Fibroblast of lung (primary cell): ENCODE results near the gene NHERF1.

Source experiments
- CTCF ChIP-seq, 2 donors: IDR thresholded peaks in 1 of 2; conservative IDR thresholded peaks in 1 of 2; 1 replicate in 1 of 2; 2 replicates in 1 of 2; pipeline ENCODE4 v1.5.1; 2011 to 2012; ENCODE audit warnings: low read length in 2 of 2, control low read depth in 1 of 2, inconsistent platforms in 1 of 2, low read depth in 1 of 2, mild to moderate bottlenecking in 1 of 2
- EZH2 ChIP-seq: IDR thresholded peaks from 2 replicates; pipeline ENCODE4 v1.5.1; 2012; ENCODE audit warnings: low read length, control low read depth, mild to moderate bottlenecking; ENCODE audit errors: missing control alignments

DNA sequence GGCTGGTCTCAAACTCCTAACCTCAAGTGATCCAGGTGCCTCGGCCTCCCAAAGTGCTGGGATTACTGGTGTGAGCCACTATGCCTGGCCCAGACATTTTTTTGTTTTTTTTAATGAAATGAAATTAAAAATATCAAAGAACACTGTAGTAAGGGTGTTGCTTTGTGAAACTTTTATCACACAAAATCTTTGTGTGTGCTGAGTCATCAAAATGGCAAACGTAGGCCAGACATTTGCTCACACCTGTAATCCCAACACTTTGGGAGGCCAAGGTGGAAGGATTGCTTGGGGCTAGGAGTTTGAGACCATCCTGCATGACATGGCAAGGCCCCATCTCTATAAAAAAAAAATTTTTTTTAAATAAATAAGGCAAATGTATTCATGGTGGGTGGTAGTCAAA, 18.0 kb downstream of the NHERF1 start:
- no peak for TF ChIP-seq CTCF (conservative IDR thresholded peaks at IDR 0.05 in 1 of 2, IDR thresholded peaks at IDR 0.05 in 1 of 2; ENCODE audit: low read depth in 1 of 2, low read length in 2 of 2)
- TF ChIP-seq EZH2 = no peak
